SK-N-SH (cell line): ENCODE data around the gene SH3D21. TPM values are rescaled to one million over a fixed set of nuclear protein-coding genes. Genes with fewer than 3 reads are reported as not detected.

Source experiments
- CTCF ChIA-PET: fragments of 300-600, 350-600 bp; formaldehyde crosslinking; extraction: SDS; loops from one replicate; lab custom pipeline; 2021; lab: Yijun Ruan, JAX
- POLR2A ChIA-PET: fragments of 350-600 bp; sonication (Branson Sonifier 250); formaldehyde crosslinking; extraction: SDS; loops from one replicate; lab custom pipeline; 2020; ENCODE audit warnings: antibody characterized with exemption, inconsistent platforms; lab: Yijun Ruan, JAX
- DNase-seq: peaks from one replicate; pipeline ENCODE4 v3.0.0; 2012
- H2AFZ ChIP-seq: fragments of 200-600 bp; sonication (generic); 2 replicates; pipeline ENCODE4 v1.8.1; 2016; ENCODE audit warnings: antibody characterized with exemption, mild to moderate bottlenecking, low read depth
- H3F3A ChIP-seq: fragments of 200-600 bp; sonication (generic); replicated peaks from 2 replicates; pipeline ENCODE3; 2016; ENCODE audit warnings: antibody characterized with exemption, mild to moderate bottlenecking; ENCODE audit not compliant: insufficient read depth
- H3K27ac ChIP-seq, 2 experiments: fragments of 200-500 bp in 1 of 2; fragments of 200-600 bp in 1 of 2; sonication (Bioruptor generic) in 1 of 2; sonication (generic), shearing (Covaris generic) in 1 of 2; 2 replicates each; pipeline versions ENCODE4 v1.5.1 to v1.6.1; 2014 to 2016; ENCODE audit warnings: low read depth in 2 of 2, inconsistent platforms in 1 of 2, low read length in 1 of 2, mild to moderate bottlenecking in 1 of 2, mixed read lengths in 1 of 2
- H3K27me3 ChIP-seq: fragments of 200-600 bp; sonication (generic), shearing (Covaris generic); 2 replicates; pipeline ENCODE4 v1.6.1; 2016; ENCODE audit warnings: mixed run types; ENCODE audit not compliant: insufficient read depth
- H3K36me3 ChIP-seq, 2 experiments: fragments of 200-500 bp in 1 of 2; fragments of 200-600 bp in 1 of 2; sonication (Bioruptor generic) in 1 of 2; sonication (generic) in 1 of 2; replicated peaks in 1 of 2; 2 replicates each; pipeline versions ENCODE3 to v1.5.1; 2014 to 2016; ENCODE audit warnings: low read length in 1 of 2, mild to moderate bottlenecking in 1 of 2; ENCODE audit not compliant: insufficient read depth in 2 of 2, control insufficient read depth in 1 of 2
- H3K4me1 ChIP-seq, 2 experiments: fragments of 200-500 bp in 1 of 2; fragments of 200-600 bp in 1 of 2; sonication (Bioruptor generic) in 1 of 2; sonication (generic), shearing (Covaris generic) in 1 of 2; 2 replicates each; pipeline versions ENCODE4 v1.5.1 to v1.6.1; 2014 to 2016; ENCODE audit warnings: low read depth in 1 of 2, low read length in 1 of 2, mixed run types in 1 of 2; ENCODE audit not compliant: insufficient read depth in 2 of 2, control insufficient read depth in 1 of 2
- H3K4me2 ChIP-seq: fragments of 200-600 bp; sonication (generic), shearing (Covaris generic); 2 replicates; pipeline ENCODE4 v1.6.1; 2017; ENCODE audit warnings: mixed run types
- H3K4me3 ChIP-seq, 2 experiments: fragments of 200-500 bp in 1 of 2; fragments of 200-600 bp in 1 of 2; sonication (Bioruptor generic) in 1 of 2; sonication (generic), shearing (Covaris generic) in 1 of 2; 2 replicates each; pipeline versions ENCODE4 v1.5.1 to v1.8.1; 2014 to 2016; ENCODE audit warnings: low read depth in 2 of 2, inconsistent platforms in 1 of 2, low read length in 1 of 2, mild to moderate bottlenecking in 1 of 2, mixed read lengths in 1 of 2, moderate library complexity in 1 of 2
- H3K79me2 ChIP-seq: fragments of 200-600 bp; sonication (generic); 2 replicates; pipeline ENCODE4 v1.8.1; 2017; ENCODE audit warnings: mild to moderate bottlenecking; ENCODE audit not compliant: insufficient read depth
- H3K9ac ChIP-seq: fragments of 200-600 bp; sonication (generic); 2 replicates; pipeline ENCODE4 v1.6.1; 2017; ENCODE audit warnings: mixed run types
- H3K9me2 ChIP-seq: fragments of 200-600 bp; sonication (generic); 2 replicates; pipeline ENCODE4 v1.6.1; 2017; ENCODE audit warnings: mixed run types
- H3K9me3 ChIP-seq: fragments of 200-600 bp; sonication (generic); 2 replicates; pipeline ENCODE4 v1.6.1; 2017; ENCODE audit warnings: mixed run types, mild to moderate bottlenecking, moderate library complexity
- H4K20me1 ChIP-seq: fragments of 200-600 bp; sonication (generic); 2 replicates; pipeline ENCODE4 v1.6.1; 2017; ENCODE audit warnings: mild to moderate bottlenecking, mixed run types; ENCODE audit not compliant: insufficient read depth
- CTCF ChIP-seq: fragments of 200-600 bp; sonication (generic); IDR thresholded peaks from 2 replicates; pipeline ENCODE4 v1.6.1; 2017; ENCODE audit warnings: antibody characterized with exemption, mild to moderate bottlenecking, moderate library complexity
- EZH2phosphoT487 ChIP-seq: fragments of 200-600 bp; sonication (generic); IDR thresholded peaks from 2 replicates; pipeline ENCODE4 v1.6.1; 2017; ENCODE audit warnings: low read depth, mixed run types, mild to moderate bottlenecking, antibody characterized with exemption, moderate library complexity, borderline replicate concordance
- FOSL2 ChIP-seq: IDR thresholded peaks from 2 replicates; pipeline ENCODE4 v1.4.0; 2012; ENCODE audit warnings: low read depth, mild to moderate bottlenecking, moderate library complexity, borderline replicate concordance
- GABPA ChIP-seq: IDR thresholded peaks from 2 replicates; pipeline ENCODE4 v1.4.0; 2012; ENCODE audit warnings: low read depth, mild to moderate bottlenecking
- JUND ChIP-seq: IDR thresholded peaks from 2 replicates; pipeline ENCODE4 v1.4.0; 2012
- MXI1 ChIP-seq: IDR thresholded peaks from 2 replicates; pipeline ENCODE4 v1.6.1; 2012; ENCODE audit warnings: mild to moderate bottlenecking, low read depth, low read length, improper control_type of control experiment
- NFIC ChIP-seq: IDR thresholded peaks from 2 replicates; pipeline ENCODE4 v1.4.0; 2012; ENCODE audit warnings: borderline replicate concordance
- NRF1 ChIP-seq: IDR thresholded peaks from 2 replicates; pipeline ENCODE4 v1.6.1; 2012; ENCODE audit warnings: low read depth, mild to moderate bottlenecking, low read length
- PBX3 ChIP-seq: IDR thresholded peaks from 2 replicates; pipeline ENCODE4; 2012
- RAD21 ChIP-seq: IDR thresholded peaks from 2 replicates; pipeline ENCODE4 v1.6.1; 2012; ENCODE audit warnings: mild to moderate bottlenecking, low read length
- RCOR1 ChIP-seq: fragments of 150-350 bp; IDR thresholded peaks from 2 replicates; pipeline ENCODE4 v1.6.1; 2017; ENCODE audit warnings: antibody characterized with exemption, low read length
- REST ChIP-seq: IDR thresholded peaks from 2 replicates; pipeline ENCODE4 v1.6.1; 2012; ENCODE audit warnings: mild to moderate bottlenecking, low read depth, low read length, moderate library complexity
- RXRA ChIP-seq: IDR thresholded peaks from 2 replicates; pipeline ENCODE4 v1.4.0; 2012; ENCODE audit warnings: low read depth, mild to moderate bottlenecking, borderline replicate concordance
- TAF1 ChIP-seq: IDR thresholded peaks from 2 replicates; pipeline ENCODE4 v1.6.1; 2012; ENCODE audit warnings: low read depth, mild to moderate bottlenecking, low read length, moderate library complexity, borderline replicate concordance
- TEAD4 ChIP-seq: IDR thresholded peaks from 2 replicates; pipeline ENCODE4 v1.4.0; 2012; ENCODE audit warnings: mild to moderate bottlenecking, borderline replicate concordance; ENCODE audit not compliant: insufficient read depth
- USF1 ChIP-seq: IDR thresholded peaks from 2 replicates; pipeline ENCODE4 v1.4.0; 2012; ENCODE audit warnings: low read depth, borderline replicate concordance
- YY1 ChIP-seq: IDR thresholded peaks from 2 replicates; pipeline ENCODE4 v1.4.0; 2012; ENCODE audit warnings: low read depth, mild to moderate bottlenecking
- ZBTB33 ChIP-seq: IDR thresholded peaks from 2 replicates; pipeline ENCODE4 v1.4.0; 2012; ENCODE audit warnings: low read depth, borderline replicate concordance
- WGBS: methylation state at CpG from one replicate; pipeline ENCODE4 v1.1.6; 2017; ENCODE audit warnings: low lambda C conversion rate; 5-methylcytosine and 5-hydroxymethylcytosine counted together
- polyA plus RNA-seq, 3 experiments: library from polyadenylated mRNA; depleted of rRNA; stranded (reverse); fragments of >200 nt; gene quantifications; 2 replicates each; pipeline ENCODE4 v1.2.3, GENCODE V29; 2012

The SH3D21 gene
- polyA plus RNA-seq, 1 of the 3 experiments (the other 2 are of a cell fraction): 1.6 TPM

GRCh38 chr1:36295390-36295789 is 10.8 kb upstream of the SH3D21 start (continued):
- TF ChIP-seq REST: no peak

- peaks cover 55% of the 10 kb centered on the region for H3F3A ChIP-seq
- H3K79me2 ChIP-seq: peaks cover 34% of the 10 kb centered on the region; the same call in 1 of the 2 replicates
- DNase-seq: no peak
- peaks cover 60% of the 10 kb centered on the region in 2 experiments for H3K36me3 ChIP-seq
- no peaks in the 10 kb centered on the region for H3K9me3 ChIP-seq
- peaks cover 2 to 12% of the 10 kb centered on the region in 2 experiments; a peak in 3 of 4 replicates for H3K4me1 ChIP-seq
- no peak overlapping the region for H3K4me2 ChIP-seq
- H3K9ac ChIP-seq: no peak overlapping the region
- no peaks in the 10 kb centered on the region for H3K9me2 ChIP-seq
- H3K27me3 ChIP-seq: no peaks in the 10 kb centered on the region
- no peak overlapping the region for H3K27ac ChIP-seq
- no peak overlapping the region for H3K4me3 ChIP-seq
- TF ChIP-seq MXI1: no peak
- TF ChIP-seq RAD21: no peak
- no peak for TF ChIP-seq FOSL2
- TF ChIP-seq CTCF: no peak
- no peak for TF ChIP-seq YY1
- no peak for TF ChIP-seq JUND
- TF ChIP-seq TAF1: no peak
- TF ChIP-seq PBX3: no peak
- no peak for TF ChIP-seq RCOR1
- TF ChIP-seq NRF1: no peak
- no peak for TF ChIP-seq USF1
- TF ChIP-seq RXRA: no peak
- no peak for TF ChIP-seq GABPA
- no peak for TF ChIP-seq NFIC
- no peak for TF ChIP-seq EZH2phosphoT487
- TF ChIP-seq ZBTB33: no peak
- TF ChIP-seq TEAD4: no peak
- no peak for TF ChIP-seq REST
- POLR2A ChIA-PET: no interaction called here
- no peak overlapping the region for H2AFZ ChIP-seq
- peaks cover 13% of the 10 kb centered on the region for H4K20me1 ChIP-seq
- WGBS: 96% methylated on average over 2 of the region's 2 CpGs
- CTCF ChIA-PET: interaction anchor here (1.7 to 7.1 kb wide), 2 partner anchors 11 to 125 kb away, joined by 4 to 34 read pairs; no protein-coding TSS in a partner anchor
Measured at GRCh38 chr1:36297062-36297461, 9.1 kb upstream of the SH3D21 start.
